Measurements from ENCODE around the gene SF3B4.
"Not testable (repeated sequence)": the region's sequence is repeated elsewhere in the genome, so short reads cannot be mapped to it uniquely, and the experiment has no call there.

Gene SF3B4

DNA sequence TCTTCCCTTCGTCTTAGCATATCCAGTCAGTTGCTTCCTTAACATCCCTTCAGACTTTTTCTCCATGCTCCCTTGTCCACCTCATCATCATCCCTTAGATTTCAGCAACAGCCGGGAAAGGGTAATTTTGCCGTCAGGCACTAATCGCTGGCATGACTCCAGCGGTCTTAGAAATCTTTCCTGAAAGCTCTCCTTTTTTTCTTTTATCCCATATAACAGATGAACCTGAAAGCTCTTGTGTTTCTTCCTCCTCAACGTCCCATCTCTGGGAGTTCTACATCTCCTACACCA, 38.7 kb downstream of the SF3B4 start:
- TF ChIP-seq TCF4 (CRISPR knock-in tag; IDR thresholded peaks at IDR 0.05; ENCODE audit: borderline replicate concordance) (no peak), RARB (CRISPR knock-in tag; IDR thresholded peaks at IDR 0.05) (no peak), ZNF8 (CRISPR knock-in tag; IDR thresholded peaks at IDR 0.05) (no peak), SNAI2 (CRISPR knock-in tag; IDR thresholded peaks at IDR 0.05) (no peak), POU6F1 (CRISPR knock-in tag; IDR thresholded peaks at IDR 0.05; ENCODE audit: borderline replicate concordance, low read depth) (no peak), ZNF565 (CRISPR knock-in tag; conservative IDR thresholded peaks at IDR 0.05; ENCODE audit: low read depth) (no peak), OSR1 (CRISPR knock-in tag; IDR thresholded peaks at IDR 0.05) (no peak), ZNF70 (CRISPR knock-in tag; IDR thresholded peaks at IDR 0.05) (no peak), CSDC2 (CRISPR knock-in tag; IDR thresholded peaks at IDR 0.05) (no peak), TSHZ2 (CRISPR knock-in tag; IDR thresholded peaks at IDR 0.05) (no peak), GLIS3 (CRISPR knock-in tag; IDR thresholded peaks at IDR 0.05) (no peak)
- no peak for ATAC-seq

DNA sequence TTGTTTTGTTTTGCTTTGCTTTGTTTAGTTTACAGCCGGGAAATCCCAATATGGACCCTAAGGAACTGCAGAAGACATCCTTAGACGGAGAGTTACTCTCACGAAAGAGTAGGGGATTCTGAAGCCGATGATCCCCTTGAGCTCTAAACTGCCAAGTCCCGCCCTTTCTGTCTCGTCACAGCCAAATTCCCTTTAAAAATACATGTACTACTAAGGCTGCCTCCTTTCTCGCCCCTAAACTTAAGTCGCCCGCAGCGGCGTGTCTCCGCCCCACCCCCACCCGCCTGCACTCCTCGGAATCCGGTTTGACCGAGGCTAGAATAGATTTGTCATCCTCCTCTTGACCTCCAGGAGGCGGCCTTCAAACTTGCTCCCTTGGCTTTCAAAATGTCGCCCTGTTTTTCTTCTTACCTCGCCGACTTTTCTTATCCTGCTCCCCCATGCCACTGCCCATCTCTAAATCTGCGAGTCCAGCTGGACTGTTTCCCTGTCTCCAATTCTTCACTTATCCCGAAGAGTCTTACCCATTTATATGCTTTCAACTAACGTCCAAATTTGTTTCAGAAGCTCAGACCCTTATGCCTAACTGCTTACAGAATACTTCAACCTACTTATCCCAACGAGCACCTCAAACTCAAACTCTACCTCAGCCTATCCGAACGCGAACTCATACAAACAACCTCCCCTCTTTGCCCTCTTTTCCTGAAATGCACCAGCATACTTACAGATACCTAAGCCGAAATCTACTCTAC, 39.2 kb downstream of the SF3B4 start:
- TF ChIP-seq ZC3H10 (CRISPR knock-in tag; IDR thresholded peaks at IDR 0.05) (peak; percentile 36; the same call in 1 of the 2 replicates), RARB (CRISPR knock-in tag; IDR thresholded peaks at IDR 0.05) (no peak)

GRCh38 chr1:149887456-149888246, 40.0 kb downstream of the SF3B4 start:
- TF ChIP-seq ZC3H10 (CRISPR knock-in tag; IDR thresholded peaks at IDR 0.05) (0 out of 2 replicates have a peak, but pooled peaks have one; percentile 14), ISL1 (CRISPR knock-in tag; IDR thresholded peaks at IDR 0.05) (no peak), CREB5 (CRISPR knock-in tag; IDR thresholded peaks at IDR 0.05; ENCODE audit: low read depth) (0 out of 2 replicates have a peak, but pooled peaks have one; percentile 18), TOX (CRISPR knock-in tag; IDR thresholded peaks at IDR 0.05; ENCODE audit: borderline replicate concordance) (0 out of 2 replicates have a peak, but pooled peaks have one; percentile 27), SNAI2 (CRISPR knock-in tag; IDR thresholded peaks at IDR 0.05) (no peak), GLIS3 (CRISPR knock-in tag; IDR thresholded peaks at IDR 0.05) (0 out of 2 replicates have a peak, but pooled peaks have one; percentile 53)
- TF ChIP-seq, protein P1, sequence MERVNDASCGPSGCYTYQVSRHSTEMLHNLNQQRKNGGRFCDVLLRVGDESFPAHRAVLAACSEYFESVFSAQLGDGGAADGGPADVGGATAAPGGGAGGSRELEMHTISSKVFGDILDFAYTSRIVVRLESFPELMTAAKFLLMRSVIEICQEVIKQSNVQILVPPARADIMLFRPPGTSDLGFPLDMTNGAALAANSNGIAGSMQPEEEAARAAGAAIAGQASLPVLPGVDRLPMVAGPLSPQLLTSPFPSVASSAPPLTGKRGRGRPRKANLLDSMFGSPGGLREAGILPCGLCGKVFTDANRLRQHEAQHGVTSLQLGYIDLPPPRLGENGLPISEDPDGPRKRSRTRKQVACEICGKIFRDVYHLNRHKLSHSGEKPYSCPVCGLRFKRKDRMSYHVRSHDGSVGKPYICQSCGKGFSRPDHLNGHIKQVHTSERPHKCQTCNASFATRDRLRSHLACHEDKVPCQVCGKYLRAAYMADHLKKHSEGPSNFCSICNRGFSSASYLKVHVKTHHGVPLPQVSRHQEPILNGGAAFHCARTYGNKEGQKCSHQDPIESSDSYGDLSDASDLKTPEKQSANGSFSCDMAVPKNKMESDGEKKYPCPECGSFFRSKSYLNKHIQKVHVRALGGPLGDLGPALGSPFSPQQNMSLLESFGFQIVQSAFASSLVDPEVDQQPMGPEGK (CRISPR knock-in tag; IDR thresholded peaks at IDR 0.05; ENCODE audit: borderline replicate concordance) = peak; percentile 54; the same call in 1 of the 2 replicates
- ATAC-seq = peak; percentile 67

More for the DNA sequence above, 39.2 kb downstream of the SF3B4 start:
- peak; percentile 12 for ATAC-seq

DNA sequence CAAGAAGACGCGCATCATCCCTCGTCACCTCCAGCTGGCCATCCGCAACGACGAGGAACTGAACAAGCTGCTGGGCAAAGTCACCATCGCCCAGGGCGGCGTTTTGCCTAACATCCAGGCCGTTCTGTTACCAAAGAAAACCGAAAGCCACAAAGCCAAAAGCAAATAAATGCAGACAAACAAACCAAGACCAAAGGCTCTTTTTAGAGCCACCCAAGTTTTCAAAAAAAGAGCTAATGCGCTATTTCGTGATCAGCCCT, 40.5 kb downstream of the SF3B4 start:
- ATAC-seq = not testable (repeated sequence)

All from SK-N-SH treated with all-trans-retinoic acid at 6 μM for 48 hours (cell line).